ENCODE results near the gene ADARB2. TPM values are rescaled to one million over a fixed set of nuclear protein-coding genes. Genes with fewer than 3 reads are reported as not detected.

The ADARB2 gene
- total and polyA plus RNA-seq, 8 donors, result 0.34 to 24.7 (median 3.2) TPM

DNA sequence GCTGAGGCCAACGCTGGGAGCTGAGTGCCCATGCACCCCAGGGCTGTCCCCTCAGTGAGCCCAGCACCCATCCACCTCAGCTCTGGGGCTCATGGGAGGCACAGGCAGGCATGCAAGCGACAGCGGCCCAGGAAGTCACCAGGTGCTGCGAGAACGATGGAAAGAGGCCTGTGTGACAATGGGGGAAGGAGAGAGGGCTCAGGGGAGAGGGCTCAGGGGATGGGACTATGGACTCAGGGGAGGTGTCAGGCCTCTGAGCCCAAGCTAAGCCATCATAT is 388.6 kb downstream of the ADARB2 start:
- TF ChIP-seq, protein P1, sequence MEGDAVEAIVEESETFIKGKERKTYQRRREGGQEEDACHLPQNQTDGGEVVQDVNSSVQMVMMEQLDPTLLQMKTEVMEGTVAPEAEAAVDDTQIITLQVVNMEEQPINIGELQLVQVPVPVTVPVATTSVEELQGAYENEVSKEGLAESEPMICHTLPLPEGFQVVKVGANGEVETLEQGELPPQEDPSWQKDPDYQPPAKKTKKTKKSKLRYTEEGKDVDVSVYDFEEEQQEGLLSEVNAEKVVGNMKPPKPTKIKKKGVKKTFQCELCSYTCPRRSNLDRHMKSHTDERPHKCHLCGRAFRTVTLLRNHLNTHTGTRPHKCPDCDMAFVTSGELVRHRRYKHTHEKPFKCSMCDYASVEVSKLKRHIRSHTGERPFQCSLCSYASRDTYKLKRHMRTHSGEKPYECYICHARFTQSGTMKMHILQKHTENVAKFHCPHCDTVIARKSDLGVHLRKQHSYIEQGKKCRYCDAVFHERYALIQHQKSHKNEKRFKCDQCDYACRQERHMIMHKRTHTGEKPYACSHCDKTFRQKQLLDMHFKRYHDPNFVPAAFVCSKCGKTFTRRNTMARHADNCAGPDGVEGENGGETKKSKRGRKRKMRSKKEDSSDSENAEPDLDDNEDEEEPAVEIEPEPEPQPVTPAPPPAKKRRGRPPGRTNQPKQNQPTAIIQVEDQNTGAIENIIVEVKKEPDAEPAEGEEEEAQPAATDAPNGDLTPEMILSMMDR (IDR thresholded peaks at IDR 0.05), result no peak
- no peak for ATAC-seq
- no peaks in the 10 kb centered on the region for H3K9me3 ChIP-seq
- no peak for DNase-seq
- intact Hi-C loops (cut with DNase I), result no loop called here
- WGBS, 2 donors, result 54 to 78% methylated on average over 5 of the region's 5 CpGs
- H3K4me1 ChIP-seq, result no peaks in the 10 kb centered on the region
- H3K27ac ChIP-seq, result no peak overlapping the region
- no peaks in the 10 kb centered on the region for H3K27me3 ChIP-seq
- FAIRE-seq, result no peak
- H3K36me3 ChIP-seq, result no peaks in the 10 kb centered on the region
- no peak overlapping the region for H3K4me3 ChIP-seq

DNA sequence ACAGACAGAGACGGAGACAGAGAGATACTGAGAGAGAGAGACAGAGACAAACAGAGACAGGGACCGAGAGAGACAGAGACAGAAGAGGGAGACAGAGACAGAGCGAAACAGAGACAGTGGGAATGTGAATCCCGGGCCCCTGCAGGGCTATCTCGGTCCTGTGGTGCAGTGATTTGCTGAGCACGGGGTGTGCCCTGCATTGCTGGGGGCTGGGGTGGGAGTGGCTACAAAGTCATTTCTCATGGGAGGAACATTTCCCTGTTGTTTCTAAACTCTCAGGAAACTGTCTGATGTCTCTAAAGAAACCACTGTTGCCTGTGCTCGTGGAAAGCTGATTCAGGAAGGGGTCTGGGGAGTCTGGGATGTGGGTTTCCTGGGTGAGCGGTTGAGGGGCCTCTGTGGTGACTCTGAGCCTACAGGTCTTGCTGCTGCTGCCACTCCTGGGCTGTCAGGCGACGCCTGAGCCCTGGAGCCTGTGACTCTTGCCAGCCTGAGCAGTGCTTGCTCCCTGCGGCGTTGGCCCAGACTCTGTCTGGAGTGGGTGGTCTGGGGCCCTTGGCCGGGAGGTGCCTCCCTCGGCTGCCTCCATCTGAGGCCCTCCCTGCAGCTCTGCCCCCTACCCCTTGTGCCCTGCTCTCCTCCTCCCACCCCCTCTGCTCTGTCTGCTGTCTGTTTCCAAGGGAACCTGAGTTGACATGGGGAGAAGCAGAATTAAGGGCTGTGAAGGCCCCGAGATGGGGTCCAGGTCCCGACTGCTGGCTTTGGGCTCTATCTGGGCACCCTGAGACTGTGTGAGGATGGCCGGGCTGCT is 389.2 kb downstream of the ADARB2 start:
- DNase-seq, result no peak
- 50 to 63% methylated on average over 17 of the region's 17 CpGs for WGBS, 2 donors
- Histone ChIP-seq H3K27ac (no peak overlapping the region), H3K9me3 (no peaks in the 10 kb centered on the region), H3K27me3 (no peaks in the 10 kb centered on the region), H3K4me3 (no peak overlapping the region), H3K36me3 (no peaks in the 10 kb centered on the region), H3K4me1 (no peaks in the 10 kb centered on the region)
- FAIRE-seq, result no peak
- intact Hi-C loops (cut with DNase I), result no loop called here
- no peak for ATAC-seq
- TF ChIP-seq, protein P1 (IDR thresholded peaks at IDR 0.05), result no peak

DNA sequence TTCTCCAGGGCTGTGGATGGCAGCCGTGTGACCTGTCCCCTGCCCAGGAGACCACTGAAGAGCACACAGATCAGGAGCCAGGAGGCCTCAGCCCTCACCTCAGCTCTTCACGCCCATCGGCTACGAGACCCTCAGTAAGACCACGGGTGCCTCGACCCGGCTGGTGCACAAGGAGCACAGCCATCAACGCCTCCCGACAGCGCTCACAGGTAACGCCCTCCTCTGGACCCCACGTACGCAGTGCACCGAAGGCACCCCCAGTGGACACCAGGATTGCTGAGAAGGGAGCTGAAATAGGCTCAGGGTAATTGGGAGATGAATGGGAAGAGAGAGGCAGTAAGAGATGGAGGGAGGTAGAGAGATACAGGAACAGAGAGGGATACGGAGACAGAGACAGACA is 389.8 kb downstream of the ADARB2 start:
- ATAC-seq (no peak), FAIRE-seq (no peak), DNase-seq (no peak)
- no peaks in the 10 kb centered on the region for H3K27me3 ChIP-seq
- TF ChIP-seq, protein P1 (IDR thresholded peaks at IDR 0.05), result no peak
- 81 to 86% methylated on average over 15 of the region's 15 CpGs for WGBS, 2 donors
- no peak overlapping the region for H3K27ac ChIP-seq
- no peaks in the 10 kb centered on the region for H3K9me3 ChIP-seq
- intact Hi-C loops (cut with DNase I), result no loop called here
- H3K4me3 ChIP-seq, result no peak overlapping the region
- no peaks in the 10 kb centered on the region for H3K4me1 ChIP-seq
- H3K36me3 ChIP-seq, result no peaks in the 10 kb centered on the region

DNA sequence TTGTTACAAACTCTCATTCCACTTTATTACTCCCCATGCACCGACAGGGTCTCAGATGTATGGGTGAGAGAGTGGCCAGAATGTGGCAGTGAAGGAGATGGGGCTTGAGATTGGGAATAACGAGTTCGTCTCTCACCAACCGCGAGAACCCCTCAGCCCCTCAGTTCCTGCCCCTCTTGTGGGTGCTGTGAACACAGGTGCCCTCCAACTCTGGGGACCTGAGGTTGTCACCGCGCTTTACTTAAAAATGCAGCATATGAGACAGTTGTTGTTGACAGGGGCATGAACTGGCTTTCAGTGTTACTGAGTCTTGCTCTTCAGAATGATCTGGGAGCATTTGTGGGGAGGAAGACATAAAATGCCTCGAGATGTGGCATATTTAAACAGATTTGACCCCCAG is 391.1 kb downstream of the ADARB2 start:
- Histone ChIP-seq H3K4me1 (no peaks in the 10 kb centered on the region), H3K9me3 (no peaks in the 10 kb centered on the region), H3K4me3 (no peak overlapping the region), H3K27me3 (no peaks in the 10 kb centered on the region), H3K36me3 (no peaks in the 10 kb centered on the region), H3K27ac (no peak overlapping the region)
- WGBS, 2 donors, result 80 to 84% methylated on average over 8 of the region's 8 CpGs
- TF ChIP-seq, protein P1 (IDR thresholded peaks at IDR 0.05), result no peak
- FAIRE-seq (no peak), DNase-seq (no peak), ATAC-seq (no peak)
- intact Hi-C loops (cut with DNase I), result no loop called here

DNA sequence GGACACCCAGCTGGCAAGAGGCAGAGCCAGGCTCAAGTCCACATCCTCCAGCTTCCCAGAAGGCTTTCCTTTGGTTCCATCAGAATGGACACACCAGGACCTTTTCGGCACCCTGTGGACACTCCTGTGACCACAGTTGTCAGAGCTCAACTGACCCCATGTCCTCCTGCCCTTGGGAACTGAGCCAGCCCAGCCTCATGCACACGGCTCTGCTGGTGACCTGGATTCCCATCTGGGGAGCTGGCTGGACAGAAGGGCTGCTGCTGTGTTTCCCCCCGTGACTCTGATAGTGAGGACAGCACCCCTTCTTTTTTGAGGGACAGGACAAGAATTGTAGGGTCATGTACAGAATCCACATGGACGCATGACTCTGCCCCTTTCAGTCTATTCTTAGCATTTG is 392.0 kb downstream of the ADARB2 start:
- FAIRE-seq, result no peak
- Histone ChIP-seq H3K36me3 (no peaks in the 10 kb centered on the region), H3K27me3 (no peaks in the 10 kb centered on the region), H3K4me1 (no peaks in the 10 kb centered on the region), H3K9me3 (no peaks in the 10 kb centered on the region), H3K4me3 (no peak overlapping the region), H3K27ac (no peak overlapping the region)
- intact Hi-C loops (cut with DNase I), result no loop called here
- no peak for ATAC-seq
- TF ChIP-seq, protein P1 (IDR thresholded peaks at IDR 0.05), result no peak
- DNase-seq, result no peak
- 39 to 46% methylated on average over 4 of the region's 4 CpGs for WGBS, 2 donors
